Measurements from ENCODE around the gene BPIFB4. TPM values are rescaled to one million over a fixed set of nuclear protein-coding genes. Genes with fewer than 3 reads are reported as not detected.

BPIFB4 gene
- total and polyA plus RNA-seq, 2 donors (not counting 1 experiment from before 2014, with no cell fraction given), result not detected

- H3K9me3 ChIP-seq (ENCODE audit: control insufficient read depth, insufficient read depth, low read depth, low read length), result no peaks in the 10 kb centered on the region
- no peak overlapping the region for H2AFZ ChIP-seq (ENCODE audit: low read length)
- no peaks in the 10 kb centered on the region for H4K20me1 ChIP-seq (ENCODE audit: control insufficient read depth, extremely low read depth, insufficient read depth, low read length)
- no peak for DNase-seq (ENCODE audit: low read depth in 2 of 2)
- TF ChIP-seq EZH2 (IDR thresholded peaks at IDR 0.05; ENCODE audit: low read length, missing control alignments) (no peak), CTCF (conservative IDR thresholded peaks at IDR 0.05 in 1 of 2, IDR thresholded peaks at IDR 0.05 in 1 of 2; ENCODE audit: low read depth in 1 of 2, low read length in 2 of 2) (no peak)
- H3K4me3 ChIP-seq (replicated peaks in 1 of 4; ENCODE audit: control extremely low read depth in 1 of 4, insufficient read depth in 1 of 4, low read depth in 3 of 4, low read length in 4 of 4), result no peak overlapping the region
- no peaks in the 10 kb centered on the region for H3K79me2 ChIP-seq (ENCODE audit: control insufficient read depth, insufficient read depth, low read length)
- no peaks in the 10 kb centered on the region for H3K36me3 ChIP-seq (ENCODE audit: control insufficient read depth, insufficient read depth, low read length)
- no peak overlapping the region for H3K27ac ChIP-seq (ENCODE audit: insufficient read depth, low read length)
- H3K9ac ChIP-seq (ENCODE audit: insufficient read depth, low read length), result no peak overlapping the region
- no peaks in the 10 kb centered on the region for H3K27me3 ChIP-seq (ENCODE audit: control insufficient read depth, insufficient read depth, low read length)
- no peak overlapping the region for H3K4me2 ChIP-seq (ENCODE audit: extremely low read depth, insufficient read depth, low read length)
- H3K4me1 ChIP-seq (ENCODE audit: control insufficient read depth, extremely low read depth, insufficient read depth, low read length), result no peaks in the 10 kb centered on the region
These were observed 13.6 kb downstream of the BPIFB4 start for GRCh38 chr20:33093074-33093473.

GRCh38 chr20:33093582-33093981 lies 14.1 kb downstream of the BPIFB4 start:
- H3K9me3 ChIP-seq (ENCODE audit: control insufficient read depth, insufficient read depth, low read depth, low read length), result no peaks in the 10 kb centered on the region
- H3K27me3 ChIP-seq (ENCODE audit: control insufficient read depth, insufficient read depth, low read length), result no peaks in the 10 kb centered on the region
- H3K4me2 ChIP-seq (ENCODE audit: extremely low read depth, insufficient read depth, low read length), result no peak overlapping the region
- no peaks in the 10 kb centered on the region for H3K36me3 ChIP-seq (ENCODE audit: control insufficient read depth, insufficient read depth, low read length)
- no peak overlapping the region for H3K27ac ChIP-seq (ENCODE audit: insufficient read depth, low read length)
- no peak overlapping the region for H2AFZ ChIP-seq (ENCODE audit: low read length)
- no peaks in the 10 kb centered on the region for H3K79me2 ChIP-seq (ENCODE audit: control insufficient read depth, insufficient read depth, low read length)
- no peak for TF ChIP-seq CTCF (conservative IDR thresholded peaks at IDR 0.05 in 1 of 2, IDR thresholded peaks at IDR 0.05 in 1 of 2; ENCODE audit: low read depth in 1 of 2, low read length in 2 of 2)
- TF ChIP-seq EZH2 (IDR thresholded peaks at IDR 0.05; ENCODE audit: low read length, missing control alignments), result no peak
- H4K20me1 ChIP-seq (ENCODE audit: control insufficient read depth, extremely low read depth, insufficient read depth, low read length), result no peaks in the 10 kb centered on the region
- no peak for DNase-seq (ENCODE audit: low read depth in 2 of 2)
- no peak overlapping the region for H3K9ac ChIP-seq (ENCODE audit: insufficient read depth, low read length)
- no peaks in the 10 kb centered on the region for H3K4me1 ChIP-seq (ENCODE audit: control insufficient read depth, extremely low read depth, insufficient read depth, low read length)
- no peak overlapping the region for H3K4me3 ChIP-seq (replicated peaks in 1 of 4; ENCODE audit: control extremely low read depth in 1 of 4, insufficient read depth in 1 of 4, low read depth in 3 of 4, low read length in 4 of 4)

GRCh38 chr20:33095249-33095648 lies 15.8 kb downstream of the BPIFB4 start:
- H3K9ac ChIP-seq (ENCODE audit: insufficient read depth, low read length), result no peak overlapping the region
- H3K4me3 ChIP-seq (replicated peaks in 1 of 4; ENCODE audit: control extremely low read depth in 1 of 4, insufficient read depth in 1 of 4, low read depth in 3 of 4, low read length in 4 of 4), result no peak overlapping the region
- H4K20me1 ChIP-seq (ENCODE audit: control insufficient read depth, extremely low read depth, insufficient read depth, low read length), result no peaks in the 10 kb centered on the region
- no peaks in the 10 kb centered on the region for H3K36me3 ChIP-seq (ENCODE audit: control insufficient read depth, insufficient read depth, low read length)
- no peak for TF ChIP-seq CTCF (conservative IDR thresholded peaks at IDR 0.05 in 1 of 2, IDR thresholded peaks at IDR 0.05 in 1 of 2; ENCODE audit: low read depth in 1 of 2, low read length in 2 of 2)
- H2AFZ ChIP-seq (ENCODE audit: low read length), result no peak overlapping the region
- H3K4me1 ChIP-seq (ENCODE audit: control insufficient read depth, extremely low read depth, insufficient read depth, low read length), result no peaks in the 10 kb centered on the region
- no peaks in the 10 kb centered on the region for H3K79me2 ChIP-seq (ENCODE audit: control insufficient read depth, insufficient read depth, low read length)
- no peak overlapping the region for H3K27ac ChIP-seq (ENCODE audit: insufficient read depth, low read length)
- H3K27me3 ChIP-seq (ENCODE audit: control insufficient read depth, insufficient read depth, low read length), result no peaks in the 10 kb centered on the region
- DNase-seq (ENCODE audit: low read depth in 2 of 2), result no peak
- no peak overlapping the region for H3K4me2 ChIP-seq (ENCODE audit: extremely low read depth, insufficient read depth, low read length)
- H3K9me3 ChIP-seq (ENCODE audit: control insufficient read depth, insufficient read depth, low read depth, low read length), result no peaks in the 10 kb centered on the region

Measured in fibroblast of lung (primary cell).